GM12892 (cell line): Measurements from ENCODE around the gene TTR.

Experiments used
- POLR2A ChIP-seq: IDR thresholded peaks from 2 replicates; pipeline ENCODE4 v1.6.1; 2011; ENCODE audit warnings: low read depth, low read length, control low read depth
- POLR2AphosphoS5 ChIP-seq: IDR thresholded peaks from 2 replicates; pipeline ENCODE4 v1.6.1; 2011; ENCODE audit warnings: low read depth, low read length, control low read depth
- TAF1 ChIP-seq: IDR thresholded peaks from 2 replicates; pipeline ENCODE4 v1.6.1; 2011; ENCODE audit warnings: low read depth, mild to moderate bottlenecking, control low read depth, low read length, borderline replicate concordance

DNA sequence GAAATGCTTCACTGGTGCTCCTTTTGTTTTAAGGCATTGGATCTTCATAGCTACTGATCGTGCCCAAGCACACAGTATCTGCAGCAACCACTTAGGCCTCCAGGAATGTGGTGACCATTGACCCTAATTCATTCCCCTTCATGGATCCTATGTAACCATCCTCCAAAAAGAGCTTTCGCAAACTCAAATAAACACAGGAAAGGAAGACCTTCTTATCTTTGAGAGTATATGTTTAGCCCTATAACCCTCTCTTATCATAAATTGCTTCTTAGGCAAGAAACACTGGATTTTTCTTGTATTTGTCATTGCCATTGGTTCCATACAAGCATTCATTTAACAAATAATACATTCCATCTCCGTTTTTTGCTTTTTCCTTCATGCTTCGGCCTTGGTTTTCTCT is 4.1 kb upstream of the TTR start:
- TF ChIP-seq POLR2A (no peak), TAF1 (no peak), POLR2AphosphoS5 (no peak)
